ENCODE results near the gene RNMT.
"Not testable (repeated sequence)": the region's sequence is repeated elsewhere in the genome, so short reads cannot be mapped to it uniquely, and the experiment has no call there.

RNMT gene

GRCh38 chr18:13726232-13726971 lies at the start of gene RNMT, which contains the start of gene FAM210A:
Gene RNMT, plus strand, starts transcription at chr18:13726673. Its CDS starts 4,845 bp downstream, at chr18:13731518.
Gene FAM210A, minus strand, starts transcription at chr18:13726558. Its CDS starts 44,481 bp downstream, at chr18:13682077.
- DNase-seq = peak; percentile 97

- not testable (repeated sequence) for DNase-seq
Observed at GRCh38 chr18:13677350-13677749, 49.1 kb upstream of the RNMT start.

GRCh38 chr18:13680612-13681011 lies 45.9 kb upstream of the RNMT start:
- DNase-seq = no peak

- no peak for DNase-seq
Observed at GRCh38 chr18:13681701-13682100, 44.8 kb upstream of the RNMT start.

GRCh38 chr18:13684546-13684945 lies 41.9 kb upstream of the RNMT start:
- no peak for DNase-seq

- DNase-seq = no peak
Observed at GRCh38 chr18:13688191-13689136, 38.0 kb upstream of the RNMT start.

GRCh38 chr18:13690060-13690459 lies 36.4 kb upstream of the RNMT start:
- DNase-seq = not testable (repeated sequence)

- DNase-seq = not testable (repeated sequence)
Observed at GRCh38 chr18:13695337-13695736, 31.1 kb upstream of the RNMT start.

- DNase-seq = no peak
Observed at GRCh38 chr18:13696961-13697360, 29.5 kb upstream of the RNMT start.

GRCh38 chr18:13700153-13700552 lies 26.3 kb upstream of the RNMT start:
- DNase-seq = no peak

- DNase-seq = no peak
Observed at GRCh38 chr18:13703899-13704298, 22.6 kb upstream of the RNMT start.

GRCh38 chr18:13710414-13710831 lies 16.1 kb upstream of the RNMT start:
- no peak for DNase-seq

- DNase-seq = no peak
Observed at GRCh38 chr18:13712400-13713131, 13.9 kb upstream of the RNMT start.

- no peak for DNase-seq
Observed at GRCh38 chr18:13713455-13714055, 12.9 kb upstream of the RNMT start.

- no peak for DNase-seq
Observed at GRCh38 chr18:13715330-13715729, 11.1 kb upstream of the RNMT start.

GRCh38 chr18:13716916-13717315 lies 9.6 kb upstream of the RNMT start:
- DNase-seq = no peak

GRCh38 chr18:13720123-13720522 lies 6.3 kb upstream of the RNMT start:
- DNase-seq = no peak

- no peak for DNase-seq
Observed at GRCh38 chr18:13720847-13721246, 5.6 kb upstream of the RNMT start.

- DNase-seq = no peak
Observed at GRCh38 chr18:13725566-13726231, 774 bp upstream of the RNMT start.

GRCh38 chr18:13726972-13727331 lies 479 bp downstream of the RNMT start:
- no peak for DNase-seq

GRCh38 chr18:13730481-13730880 lies 4.0 kb downstream of the RNMT start:
- no peak for DNase-seq

GRCh38 chr18:13735681-13736080 lies 9.2 kb downstream of the RNMT start:
- no peak for DNase-seq
